Measurements from ENCODE around the gene HS6ST2. TPM values are rescaled to one million over a fixed set of nuclear protein-coding genes. Genes with fewer than 3 reads are reported as not detected.

Gene HS6ST2
- total RNA-seq, 1 donor from 2014 or later = 43.2 TPM

DNA sequence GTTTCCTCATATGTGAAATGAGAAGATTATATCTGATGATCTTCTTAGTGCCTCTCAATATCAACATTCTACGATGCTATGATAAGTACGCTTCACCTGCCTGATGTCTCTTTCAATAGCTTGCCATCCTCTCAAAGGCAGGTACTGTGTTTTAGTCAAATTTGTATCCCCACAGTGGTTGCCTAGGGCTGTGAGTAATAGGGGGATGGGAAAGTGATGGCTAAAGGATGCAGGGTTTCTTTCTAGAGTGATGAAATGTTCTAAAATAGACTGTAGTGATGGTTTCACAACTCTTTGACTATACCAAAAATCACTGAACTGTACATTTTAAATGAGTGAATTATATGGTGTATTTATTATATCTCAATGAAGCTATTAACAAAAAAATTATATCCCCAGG, 142.8 kb downstream of the HS6ST2 start:
- Histone ChIP-seq H4K20me1 (ENCODE audit: low read depth) (peaks cover 12% of the 10 kb centered on the region), H3K4me1 (peaks cover 16% of the 10 kb centered on the region), H3K27me3 (no peaks in the 10 kb centered on the region), H3K9me3 (ENCODE audit: low read depth) (no peaks in the 10 kb centered on the region), H3F3A (ENCODE audit: low read depth) (no peaks in the 10 kb centered on the region), H3K27ac (no peak overlapping the region), H2AFZ (replicated peaks) (no peak overlapping the region), H3K9ac (no peak overlapping the region), H3K4me3 (no peak overlapping the region), H3K4me2 (no peak overlapping the region), H3K36me3 (no peaks in the 10 kb centered on the region), H3K79me2 (ENCODE audit: low read depth) (no peaks in the 10 kb centered on the region)
- Mint-ChIP-seq H3K36me3 (no peaks in the 10 kb centered on the region), H3K27me3 (ENCODE audit: insufficient read depth, low read depth) (peaks cover 2% of the 10 kb centered on the region), H3K4me1 (peaks cover 26% of the 10 kb centered on the region), H3K27ac (no peak overlapping the region), H3K9me3 (no peaks in the 10 kb centered on the region), H3K4me3 (no peak overlapping the region)
- TF ChIP-seq EZH2 (IDR thresholded peaks at IDR 0.05) (no peak), EZH2phosphoT487 (IDR thresholded peaks at IDR 0.05) (no peak)
- TF ChIP-seq, protein P1, sequence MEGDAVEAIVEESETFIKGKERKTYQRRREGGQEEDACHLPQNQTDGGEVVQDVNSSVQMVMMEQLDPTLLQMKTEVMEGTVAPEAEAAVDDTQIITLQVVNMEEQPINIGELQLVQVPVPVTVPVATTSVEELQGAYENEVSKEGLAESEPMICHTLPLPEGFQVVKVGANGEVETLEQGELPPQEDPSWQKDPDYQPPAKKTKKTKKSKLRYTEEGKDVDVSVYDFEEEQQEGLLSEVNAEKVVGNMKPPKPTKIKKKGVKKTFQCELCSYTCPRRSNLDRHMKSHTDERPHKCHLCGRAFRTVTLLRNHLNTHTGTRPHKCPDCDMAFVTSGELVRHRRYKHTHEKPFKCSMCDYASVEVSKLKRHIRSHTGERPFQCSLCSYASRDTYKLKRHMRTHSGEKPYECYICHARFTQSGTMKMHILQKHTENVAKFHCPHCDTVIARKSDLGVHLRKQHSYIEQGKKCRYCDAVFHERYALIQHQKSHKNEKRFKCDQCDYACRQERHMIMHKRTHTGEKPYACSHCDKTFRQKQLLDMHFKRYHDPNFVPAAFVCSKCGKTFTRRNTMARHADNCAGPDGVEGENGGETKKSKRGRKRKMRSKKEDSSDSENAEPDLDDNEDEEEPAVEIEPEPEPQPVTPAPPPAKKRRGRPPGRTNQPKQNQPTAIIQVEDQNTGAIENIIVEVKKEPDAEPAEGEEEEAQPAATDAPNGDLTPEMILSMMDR (IDR thresholded peaks at IDR 0.05) = no peak
- DNase-seq (ENCODE audit: low spot score) = no peak

DNA sequence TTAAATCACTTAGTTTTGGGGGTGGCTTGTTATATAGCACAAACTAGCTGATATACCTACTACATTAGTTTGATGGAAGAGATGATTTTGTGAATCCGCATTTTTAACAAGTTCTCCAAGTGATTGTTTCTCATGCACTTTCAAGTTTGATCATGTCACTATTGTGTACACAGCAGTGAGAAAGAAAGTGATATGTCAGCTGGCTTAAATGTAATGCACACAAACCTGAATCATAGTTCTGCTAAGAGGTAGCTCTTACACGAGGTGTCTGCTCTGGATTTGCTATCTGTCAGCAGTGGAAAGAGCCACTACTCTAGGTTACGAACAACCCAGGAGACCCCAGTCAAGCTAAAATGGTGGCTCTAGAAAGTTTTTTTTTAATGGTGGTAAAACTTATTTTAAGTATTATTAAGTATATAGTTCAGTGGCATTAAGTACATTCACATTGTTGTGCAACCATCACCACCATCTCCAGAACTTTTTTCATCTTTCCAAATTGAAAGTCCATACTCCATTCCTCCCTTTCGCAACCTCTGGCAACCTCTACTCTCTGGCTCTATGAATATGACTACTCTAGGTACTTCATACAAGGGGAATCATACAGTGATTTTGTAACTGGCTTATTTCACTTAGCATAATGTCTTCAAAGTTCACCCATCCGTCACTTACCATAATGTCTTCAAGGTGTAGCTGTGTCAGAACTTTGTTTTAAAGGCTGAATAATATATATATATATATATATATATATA, 147.3 kb downstream of the HS6ST2 start:
- TF ChIP-seq, protein P1 (IDR thresholded peaks at IDR 0.05) = no peak
- no peak for TF ChIP-seq EZH2 (IDR thresholded peaks at IDR 0.05)
- no peak for TF ChIP-seq EZH2phosphoT487 (IDR thresholded peaks at IDR 0.05)
- Histone ChIP-seq H3F3A (ENCODE audit: low read depth) (no peaks in the 10 kb centered on the region), H3K9me3 (ENCODE audit: low read depth) (no peaks in the 10 kb centered on the region), H3K27ac (no peak overlapping the region), H3K4me1 (no peaks in the 10 kb centered on the region), H4K20me1 (ENCODE audit: low read depth) (no peaks in the 10 kb centered on the region), H3K4me3 (no peak overlapping the region), H3K27me3 (no peaks in the 10 kb centered on the region), H3K36me3 (no peaks in the 10 kb centered on the region), H3K9ac (no peak overlapping the region), H3K4me2 (no peak overlapping the region), H3K79me2 (ENCODE audit: low read depth) (no peaks in the 10 kb centered on the region), H2AFZ (replicated peaks) (no peak overlapping the region)
- no peak overlapping the region for H3K4me3 Mint-ChIP-seq
- H3K4me1 Mint-ChIP-seq = no peaks in the 10 kb centered on the region
- H3K9me3 Mint-ChIP-seq = no peaks in the 10 kb centered on the region
- DNase-seq (ENCODE audit: low spot score) = no peak
- no peaks in the 10 kb centered on the region for H3K27me3 Mint-ChIP-seq (ENCODE audit: insufficient read depth, low read depth)
- no peaks in the 10 kb centered on the region for H3K36me3 Mint-ChIP-seq
- H3K27ac Mint-ChIP-seq = no peak overlapping the region

DNA sequence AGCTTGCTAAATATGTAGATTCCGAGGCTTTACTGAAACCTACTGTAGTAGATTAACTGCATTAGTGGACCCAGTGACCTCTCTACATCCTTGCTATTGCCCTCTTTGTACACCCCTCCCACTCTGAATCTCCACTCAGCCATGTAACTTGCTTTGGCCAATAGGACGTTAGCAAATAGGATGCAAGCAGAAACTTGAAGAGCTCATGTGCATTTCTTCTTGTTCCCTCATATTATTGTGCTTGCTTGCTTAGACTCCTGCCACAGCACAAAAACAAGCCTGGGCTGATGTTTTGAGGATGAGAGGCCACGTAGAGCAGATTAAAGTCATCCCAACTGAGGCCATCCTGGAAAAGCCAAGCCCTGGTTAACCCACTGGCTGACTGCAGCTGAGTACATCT, 147.9 kb downstream of the HS6ST2 start:
- Mint-ChIP-seq H3K36me3 (no peaks in the 10 kb centered on the region), H3K9me3 (no peaks in the 10 kb centered on the region), H3K4me3 (no peak overlapping the region), H3K27ac (no peak overlapping the region), H3K27me3 (ENCODE audit: insufficient read depth, low read depth) (no peaks in the 10 kb centered on the region), H3K4me1 (no peaks in the 10 kb centered on the region)
- Histone ChIP-seq H3K4me2 (no peak overlapping the region), H3F3A (ENCODE audit: low read depth) (no peaks in the 10 kb centered on the region), H3K27me3 (no peaks in the 10 kb centered on the region), H3K9me3 (ENCODE audit: low read depth) (no peaks in the 10 kb centered on the region), H3K4me1 (no peaks in the 10 kb centered on the region), H3K9ac (no peak overlapping the region), H3K4me3 (no peak overlapping the region), H4K20me1 (ENCODE audit: low read depth) (no peaks in the 10 kb centered on the region), H2AFZ (replicated peaks) (no peak overlapping the region), H3K36me3 (no peaks in the 10 kb centered on the region), H3K27ac (no peak overlapping the region), H3K79me2 (ENCODE audit: low read depth) (no peaks in the 10 kb centered on the region)
- TF ChIP-seq EZH2 (IDR thresholded peaks at IDR 0.05) = no peak
- TF ChIP-seq EZH2phosphoT487 (IDR thresholded peaks at IDR 0.05) = no peak
- TF ChIP-seq, protein P1 (IDR thresholded peaks at IDR 0.05) = no peak
- no peak for DNase-seq (ENCODE audit: low spot score)

Data from neural progenitor cell (in vitro differentiated cells).